MM.1S (cell line): ENCODE data around the gene NPTX1.

ENCODE experiments used
- DNase-seq: peaks from one replicate; pipeline ENCODE4 v3.0.0-alpha.2; 2015
- H2AFZ ChIP-seq: fragments of 300-600 bp; sonication (generic); 2 replicates; pipeline ENCODE4 v1.6.0; 2016; ENCODE audit warnings: antibody characterized with exemption, low read length
- H3F3A ChIP-seq: fragments of 300-600 bp; sonication (generic); 2 replicates; pipeline ENCODE4 v1.6.1; 2016; ENCODE audit warnings: mild to moderate bottlenecking, antibody characterized with exemption, low read length, moderate library complexity, mixed read lengths; ENCODE audit not compliant: insufficient read depth
- H3K27ac ChIP-seq: fragments of 300-600 bp; sonication (generic); 2 replicates; pipeline ENCODE4 v1.5.1; 2016; ENCODE audit warnings: mild to moderate bottlenecking, low read length
- H3K27me3 ChIP-seq: fragments of 300-600 bp; sonication (generic); replicated peaks from 2 replicates; pipeline ENCODE4 v1.6.0; 2016; ENCODE audit warnings: low read length; ENCODE audit not compliant: insufficient read depth
- H3K36me3 ChIP-seq: fragments of 300-600 bp; sonication (generic); replicated peaks from 2 replicates; pipeline ENCODE4 v1.6.1; 2016; ENCODE audit warnings: mild to moderate bottlenecking, low read length, mixed read lengths; ENCODE audit not compliant: insufficient read depth
- H3K4me1 ChIP-seq: fragments of 300-600 bp; sonication (generic); 2 replicates; pipeline ENCODE4 v1.6.1; 2016; ENCODE audit warnings: low read length, mixed read lengths
- H3K4me2 ChIP-seq: fragments of 300-600 bp; sonication (generic); 2 replicates; pipeline ENCODE4 v1.6.0; 2016; ENCODE audit warnings: low read depth, low read length
- H3K4me3 ChIP-seq: fragments of 300-600 bp; sonication (generic); 2 replicates; pipeline ENCODE4 v1.5.1; 2016; ENCODE audit warnings: low read length, mixed read lengths
- H3K79me2 ChIP-seq: fragments of 300-600 bp; sonication (generic); 2 replicates; pipeline ENCODE4 v1.6.1; 2016; ENCODE audit warnings: mixed run types, low read length, mixed read lengths
- H3K9ac ChIP-seq: fragments of 300-600 bp; sonication (generic); 2 replicates; pipeline ENCODE4 v1.6.1; 2016; ENCODE audit warnings: low read length, mixed read lengths
- H3K9me2 ChIP-seq: fragments of 300-600 bp; sonication (generic); replicated peaks from 2 replicates; pipeline ENCODE4 v1.6.1; 2016; ENCODE audit warnings: mild to moderate bottlenecking, low read length, mixed read lengths; ENCODE audit not compliant: insufficient read depth
- H3K9me3 ChIP-seq: fragments of 300-600 bp; sonication (generic); replicated peaks from 2 replicates; pipeline ENCODE4 v1.6.1; 2016; ENCODE audit warnings: mild to moderate bottlenecking, low read length, mixed read lengths; ENCODE audit not compliant: insufficient read depth
- H4K20me1 ChIP-seq: fragments of 300-600 bp; sonication (generic); 2 replicates; pipeline ENCODE4 v1.6.1; 2016; ENCODE audit warnings: mild to moderate bottlenecking, low read length, moderate library complexity, mixed read lengths; ENCODE audit not compliant: insufficient read depth
- CTCF ChIP-seq: fragments of 300-600 bp; sonication (generic); IDR thresholded peaks from 2 replicates; pipeline ENCODE4 v1.5.1; 2016; ENCODE audit warnings: antibody characterized with exemption, low read length, mixed read lengths
- EZH2 ChIP-seq: fragments of 300-600 bp; sonication (generic); optimal IDR thresholded peaks from 2 replicates; pipeline ENCODE3; 2017; ENCODE audit warnings: low read depth, mild to moderate bottlenecking, antibody characterized with exemption, low read length, mixed read lengths
- EZH2phosphoT487 ChIP-seq: fragments of 300-600 bp; sonication (generic); IDR thresholded peaks from 2 replicates; pipeline ENCODE4 v1.6.1; 2018; ENCODE audit warnings: antibody characterized with exemption, low read length

NPTX1 gene

GRCh38 chr17:80458016-80458415 lies 18.4 kb downstream of the NPTX1 start:
- peaks cover 16% of the 10 kb centered on the region for H3K4me1 ChIP-seq
- H3K4me3 ChIP-seq: no peak overlapping the region
- H3K27me3 ChIP-seq: peaks cover 77% of the 10 kb centered on the region
- peaks cover 9% of the 10 kb centered on the region; the same call in 1 of the 2 replicates for H3F3A ChIP-seq
- H3K79me2 ChIP-seq: no peaks in the 10 kb centered on the region
- H3K36me3 ChIP-seq: no peaks in the 10 kb centered on the region
- no peak overlapping the region for H3K27ac ChIP-seq
- H4K20me1 ChIP-seq: no peaks in the 10 kb centered on the region
- H3K9ac ChIP-seq: no peak overlapping the region
- DNase-seq: no peak
- H3K9me2 ChIP-seq: no peaks in the 10 kb centered on the region
- TF ChIP-seq EZH2phosphoT487 (no peak), EZH2 (no peak), CTCF (no peak)
- H3K9me3 ChIP-seq: no peaks in the 10 kb centered on the region
- H2AFZ ChIP-seq: no peak overlapping the region
- H3K4me2 ChIP-seq: peak overlapping the region; percentile 35

DNA sequence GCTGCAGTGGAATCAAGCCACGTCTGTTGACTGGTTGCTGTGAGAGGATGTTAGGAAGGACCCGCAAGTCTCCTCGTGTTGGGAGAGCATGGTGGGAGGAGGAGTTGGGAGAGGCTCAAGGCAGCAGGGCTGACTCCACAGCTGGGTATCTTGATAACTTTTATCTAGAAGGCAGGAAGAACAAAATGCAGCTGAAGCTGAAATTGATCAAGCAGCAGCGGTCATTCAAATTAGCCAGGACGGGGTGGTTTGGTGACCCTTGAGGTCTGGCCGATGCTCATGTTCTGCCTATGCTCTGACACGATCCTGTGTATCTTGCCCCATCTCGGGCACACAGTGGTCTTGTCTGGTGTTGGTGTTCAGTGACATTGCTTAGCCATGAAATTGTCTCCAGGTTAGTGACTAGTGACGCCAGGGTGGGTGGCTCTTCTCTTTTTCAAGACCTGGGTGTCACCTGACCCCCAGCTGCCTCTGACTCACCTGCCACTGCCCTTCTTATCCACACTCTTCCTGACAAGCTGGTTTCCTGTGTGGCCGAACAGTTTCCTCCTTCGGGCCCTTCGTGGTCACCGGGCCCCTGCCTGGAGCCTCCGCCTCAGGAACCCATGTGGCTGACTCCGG lies 19.1 kb downstream of the NPTX1 start:
- DNase-seq: no peak
- no peaks in the 10 kb centered on the region for H4K20me1 ChIP-seq
- H3K9me3 ChIP-seq: no peaks in the 10 kb centered on the region
- H3K4me1 ChIP-seq: peaks cover 16% of the 10 kb centered on the region
- H2AFZ ChIP-seq: 0 out of 2 replicates have a peak overlapping the region, but pooled peaks have one; percentile 20
- no peaks in the 10 kb centered on the region for H3K79me2 ChIP-seq
- no peaks in the 10 kb centered on the region for H3K36me3 ChIP-seq
- H3K9me2 ChIP-seq: no peaks in the 10 kb centered on the region
- no peak overlapping the region for H3K27ac ChIP-seq
- H3K9ac ChIP-seq: no peak overlapping the region
- peaks cover 79% of the 10 kb centered on the region for H3K27me3 ChIP-seq
- no peak overlapping the region for H3K4me3 ChIP-seq
- TF ChIP-seq EZH2 (no peak), EZH2phosphoT487 (no peak), CTCF (no peak)
- peak overlapping the region; percentile 35 for H3K4me2 ChIP-seq
- H3F3A ChIP-seq: peaks cover 9% of the 10 kb centered on the region; the same call in 1 of the 2 replicates

DNA sequence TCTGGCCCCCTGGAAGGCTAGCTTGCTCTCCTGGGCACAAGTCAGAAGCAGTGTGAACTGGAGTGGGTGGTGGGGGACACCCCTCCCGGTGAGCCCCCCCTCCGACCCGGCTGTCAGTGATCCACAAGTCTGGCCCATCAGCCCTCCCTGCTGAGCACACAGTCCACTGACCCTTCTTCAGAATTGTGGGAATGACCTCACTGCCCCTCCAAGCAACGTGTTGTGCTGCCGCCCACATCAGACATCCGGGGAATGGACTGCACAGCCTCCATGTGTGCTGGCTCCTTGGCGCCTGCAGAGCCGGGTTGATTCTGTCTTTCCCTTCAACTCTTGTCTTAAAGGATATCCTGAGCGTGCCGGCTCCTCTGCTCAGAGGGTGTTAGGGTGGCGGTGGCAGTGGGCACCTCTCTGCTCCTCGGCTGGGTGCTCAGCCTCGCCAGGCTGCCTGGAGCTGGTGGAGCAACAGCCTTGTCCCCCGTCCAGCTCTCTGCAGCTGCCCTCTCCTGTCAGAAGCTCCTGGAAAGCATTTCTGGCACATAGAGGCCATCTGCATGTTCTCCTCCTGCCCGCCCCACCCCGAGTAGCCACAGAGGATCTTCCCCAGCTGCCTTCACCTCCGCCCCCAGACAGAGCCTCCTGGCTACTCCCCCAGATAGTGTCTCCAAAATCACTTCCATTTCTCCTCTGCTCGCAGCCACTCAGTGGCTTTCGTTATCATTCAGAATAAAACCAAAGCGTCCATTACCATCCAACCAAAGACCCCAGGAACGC lies 19.8 kb downstream of the NPTX1 start:
- H3K27me3 ChIP-seq: peaks cover 80% of the 10 kb centered on the region
- H3K9ac ChIP-seq: no peak overlapping the region
- H3K27ac ChIP-seq: no peak overlapping the region
- H3K36me3 ChIP-seq: no peaks in the 10 kb centered on the region
- peak overlapping the region; percentile 35; the same call in 1 of the 2 replicates for H3K4me2 ChIP-seq
- TF ChIP-seq CTCF (no peak), EZH2phosphoT487 (no peak), EZH2 (no peak)
- 0 out of 2 replicates have a peak overlapping the region, but pooled peaks have one; percentile 20 for H2AFZ ChIP-seq
- no peaks in the 10 kb centered on the region for H3K79me2 ChIP-seq
- H4K20me1 ChIP-seq: no peaks in the 10 kb centered on the region
- no peaks in the 10 kb centered on the region for H3K9me2 ChIP-seq
- H3K4me3 ChIP-seq: no peak overlapping the region
- no peak for DNase-seq
- no peaks in the 10 kb centered on the region for H3K9me3 ChIP-seq
- H3F3A ChIP-seq: peaks cover 9% of the 10 kb centered on the region; the same call in 1 of the 2 replicates
- H3K4me1 ChIP-seq: peaks cover 16% of the 10 kb centered on the region
